Left lung (tissue), 10 donors: ENCODE results near the gene S1PR3. TPM values are rescaled to one million over a fixed set of nuclear protein-coding genes. Genes with fewer than 3 reads are reported as not detected.

Source experiments
- ATAC-seq: fragments of 200-7000 bp; cut with Tn5 transposase; one replicate; pipeline ENCODE4 v1.9.1; 2020; ENCODE audit warnings: moderate library complexity
- DNase-seq, 4 donors: peaks; one replicate each; pipeline ENCODE4 v3.0.0-alpha.2; 2013 to 2020
- H3K27ac ChIP-seq, 2 donors: fragments of 200-600 bp; sonication (generic) in 1 of 2; one replicate each; pipeline versions ENCODE4 v1.5.0 to v1.8.0; 2020 to 2021
- H3K27me3 ChIP-seq, 2 donors: fragments of 200-600 bp; sonication (generic) in 1 of 2; one replicate each; pipeline versions ENCODE4 v1.5.0 to v1.8.0; 2020 to 2021
- H3K36me3 ChIP-seq, 2 donors: fragments of 200-600 bp; sonication (generic) in 1 of 2; one replicate each; pipeline versions ENCODE4 v1.5.0 to v1.8.0; 2020 to 2021
- H3K4me1 ChIP-seq, 2 donors: fragments of 200-600 bp; one replicate each; pipeline ENCODE4 v1.8.0; 2021
- H3K4me3 ChIP-seq, 2 donors: fragments of 200-600 bp; sonication (generic) in 1 of 2; one replicate each; pipeline versions ENCODE4 v1.5.0 to v1.8.0; 2020 to 2021; ENCODE audit warnings: mild to moderate bottlenecking in 1 of 2
- H3K9me3 ChIP-seq, 2 donors: fragments of 200-600 bp; sonication (generic) in 1 of 2; one replicate each; pipeline versions ENCODE4 v1.5.0 to v1.8.0; 2020 to 2021
- intact Hi-C, 2 donors: fragments of 100-400 bp; cut with DNase I; formaldehyde crosslinking; loops; one replicate each; pipeline versions ENCODE4 v1.11.2 to v1.14.2; 2022
- polyA plus RNA-seq, 6 donors: library from polyadenylated mRNA; unstranded; fragments of 120-200 nt; gene quantifications; one replicate each; pipeline ENCODE4 v1.2.1, GENCODE V29; 2013; ENCODE audit not compliant: insufficient read length in 6 of 6
- total RNA-seq, 2 donors: library from RNA; stranded (reverse); fragmentation: NEBNext Ultra II Directional; extraction: Animal tissue kit (Norgen Biotek cat#: 25700); gene quantifications; one replicate each; pipeline ENCODE4 v1.2.1, GENCODE V29; 2021
- TF ChIP-seq, protein P1 (sequence below), 2 donors: fragments of 200-600 bp; sonication (generic) in 1 of 2; IDR thresholded peaks; one replicate each; pipeline versions ENCODE4 v1.5.0 to v1.8.0; 2021; ENCODE audit warnings: antibody characterized with exemption in 2 of 2
- donor health status: DM: no; HTN: yes; CAD: no.
- donor health status: DM: no; HTN: no; CAD: no.

S1PR3 gene
- total and polyA plus RNA-seq, 8 donors: 6.9 to 113 (median 82.0) TPM

DNA sequence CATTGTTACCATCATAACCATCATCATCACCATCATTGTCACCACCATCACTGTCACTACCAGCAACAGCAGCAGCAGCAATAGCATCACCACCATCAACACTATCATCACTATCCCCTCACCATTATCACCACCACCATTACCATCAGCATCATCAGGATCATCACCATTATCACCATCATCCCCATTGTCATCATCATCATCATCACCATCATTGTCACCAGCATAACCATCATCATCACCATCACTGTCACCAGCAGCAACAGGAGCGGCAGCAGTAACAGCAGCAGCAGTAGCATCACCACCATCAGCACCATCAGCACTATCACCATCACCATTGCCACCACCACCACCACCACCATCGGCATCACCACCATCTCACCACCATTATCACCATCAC lies 48.4 kb downstream of the S1PR3 start:
- H3K36me3 ChIP-seq: no peaks in the 10 kb centered on the region
- no peak overlapping the region for H3K27ac ChIP-seq
- H3K4me3 ChIP-seq: no peak overlapping the region
- no peaks in the 10 kb centered on the region for H3K27me3 ChIP-seq
- ATAC-seq (no peak), DNase-seq (no peak)
- TF ChIP-seq, protein P1, sequence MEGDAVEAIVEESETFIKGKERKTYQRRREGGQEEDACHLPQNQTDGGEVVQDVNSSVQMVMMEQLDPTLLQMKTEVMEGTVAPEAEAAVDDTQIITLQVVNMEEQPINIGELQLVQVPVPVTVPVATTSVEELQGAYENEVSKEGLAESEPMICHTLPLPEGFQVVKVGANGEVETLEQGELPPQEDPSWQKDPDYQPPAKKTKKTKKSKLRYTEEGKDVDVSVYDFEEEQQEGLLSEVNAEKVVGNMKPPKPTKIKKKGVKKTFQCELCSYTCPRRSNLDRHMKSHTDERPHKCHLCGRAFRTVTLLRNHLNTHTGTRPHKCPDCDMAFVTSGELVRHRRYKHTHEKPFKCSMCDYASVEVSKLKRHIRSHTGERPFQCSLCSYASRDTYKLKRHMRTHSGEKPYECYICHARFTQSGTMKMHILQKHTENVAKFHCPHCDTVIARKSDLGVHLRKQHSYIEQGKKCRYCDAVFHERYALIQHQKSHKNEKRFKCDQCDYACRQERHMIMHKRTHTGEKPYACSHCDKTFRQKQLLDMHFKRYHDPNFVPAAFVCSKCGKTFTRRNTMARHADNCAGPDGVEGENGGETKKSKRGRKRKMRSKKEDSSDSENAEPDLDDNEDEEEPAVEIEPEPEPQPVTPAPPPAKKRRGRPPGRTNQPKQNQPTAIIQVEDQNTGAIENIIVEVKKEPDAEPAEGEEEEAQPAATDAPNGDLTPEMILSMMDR (IDR thresholded peaks at IDR 0.05): no peak
- intact Hi-C loops: no loop called here
- peaks cover 0 to 12% of the 10 kb centered on the region in 2 donors for H3K4me1 ChIP-seq
- H3K9me3 ChIP-seq: no peaks in the 10 kb centered on the region

GRCh38 chr9:89042984-89043383 lies 51.7 kb downstream of the S1PR3 start:
- TF ChIP-seq, protein P1 (IDR thresholded peaks at IDR 0.05): no peak
- no peaks in the 10 kb centered on the region for H3K4me1 ChIP-seq
- H3K9me3 ChIP-seq: no peaks in the 10 kb centered on the region
- no peak overlapping the region for H3K4me3 ChIP-seq
- no peaks in the 10 kb centered on the region for H3K27me3 ChIP-seq
- H3K36me3 ChIP-seq: no peaks in the 10 kb centered on the region
- no peak for ATAC-seq
- no peak for DNase-seq
- H3K27ac ChIP-seq: no peak overlapping the region
- intact Hi-C loops: no loop called here

DNA sequence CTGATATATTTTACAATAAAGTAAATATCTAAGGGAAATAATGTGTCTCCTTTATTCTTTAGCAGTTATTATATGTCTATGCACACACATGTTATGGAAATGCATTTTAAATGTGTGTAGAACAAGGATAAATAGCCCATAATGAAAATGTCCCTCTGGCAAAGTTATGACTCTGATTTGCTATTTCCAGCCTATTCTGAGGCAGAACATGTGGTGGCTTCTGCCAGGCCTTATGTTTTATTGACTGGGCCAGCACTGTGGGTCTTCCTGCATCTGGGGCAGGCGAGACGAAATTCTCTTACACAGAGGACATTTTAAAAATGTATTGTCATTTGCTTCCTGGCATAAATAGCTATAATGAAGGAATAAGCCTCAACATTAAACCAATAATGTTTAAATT lies 52.8 kb downstream of the S1PR3 start:
- Histone ChIP-seq H3K27ac (no peak overlapping the region), H3K27me3 (no peaks in the 10 kb centered on the region), H3K36me3 (no peaks in the 10 kb centered on the region), H3K4me3 (no peak overlapping the region), H3K4me1 (no peaks in the 10 kb centered on the region), H3K9me3 (no peaks in the 10 kb centered on the region)
- DNase-seq: no peak
- intact Hi-C loops: no loop called here
- TF ChIP-seq, protein P1 (IDR thresholded peaks at IDR 0.05): no peak
- ATAC-seq: no peak

DNA sequence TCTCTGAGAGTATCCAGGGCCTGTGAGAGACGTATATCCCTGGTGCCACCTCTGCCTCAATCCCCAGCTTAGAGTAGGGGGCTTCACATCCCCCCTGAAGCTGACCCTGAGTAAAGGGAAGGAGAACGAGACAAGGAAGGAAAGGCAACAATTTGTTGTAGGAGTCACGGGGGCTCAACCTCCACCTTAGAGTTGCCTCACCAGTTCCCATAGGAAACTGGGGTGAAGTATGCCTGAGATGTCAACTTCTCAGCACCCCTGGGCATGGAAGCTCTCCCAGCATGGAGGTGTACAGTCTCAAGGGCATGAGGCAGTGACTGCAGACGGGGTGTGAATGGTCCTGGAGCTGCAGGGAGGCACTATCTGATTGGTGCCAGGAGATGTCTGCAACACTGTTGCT lies 53.6 kb downstream of the S1PR3 start:
- H3K4me1 ChIP-seq: no peaks in the 10 kb centered on the region
- no peak for ATAC-seq
- no peak overlapping the region for H3K4me3 ChIP-seq
- no peak overlapping the region for H3K27ac ChIP-seq
- no peak for DNase-seq
- TF ChIP-seq, protein P1 (IDR thresholded peaks at IDR 0.05): no peak
- intact Hi-C loops: no loop called here
- no peaks in the 10 kb centered on the region for H3K27me3 ChIP-seq
- H3K9me3 ChIP-seq: no peaks in the 10 kb centered on the region
- H3K36me3 ChIP-seq: no peaks in the 10 kb centered on the region

DNA sequence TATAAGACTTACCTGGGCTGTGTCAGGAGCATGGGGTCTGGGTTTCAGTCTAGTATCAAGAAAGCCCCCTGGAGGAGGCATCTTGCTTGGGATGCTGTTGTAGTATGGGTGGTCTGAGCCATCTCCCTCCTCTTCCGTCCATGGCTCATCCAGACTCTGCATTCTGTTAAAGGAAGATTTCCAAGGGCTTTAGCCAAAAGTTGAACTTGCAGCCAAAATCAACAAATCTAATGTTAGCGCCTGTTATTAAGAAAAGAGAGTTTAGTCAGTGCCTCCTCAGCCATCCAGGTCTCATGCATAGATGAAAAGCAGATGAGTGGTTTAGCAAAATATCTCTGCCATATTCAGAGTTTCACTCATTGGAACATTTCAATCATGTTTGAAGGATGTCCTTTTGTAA lies 55.6 kb downstream of the S1PR3 start:
- TF ChIP-seq, protein P1 (IDR thresholded peaks at IDR 0.05): no peak
- Histone ChIP-seq H3K4me3 (no peak overlapping the region), H3K27ac (no peak overlapping the region), H3K27me3 (no peaks in the 10 kb centered on the region), H3K36me3 (no peaks in the 10 kb centered on the region), H3K9me3 (no peaks in the 10 kb centered on the region), H3K4me1 (no peaks in the 10 kb centered on the region)
- ATAC-seq (peak; percentile 27), DNase-seq (no peak)
- intact Hi-C loops: no loop called here
